ENCODE results near the gene XRN1. TPM values are rescaled to one million over a fixed set of nuclear protein-coding genes. Genes with fewer than 3 reads are reported as not detected.
A peak's percentile ranks its signal among the peaks of the same experiment; 100 is the strongest.

XRN1 gene
- total and polyA plus RNA-seq, 5 donors from 2014 or later = 53.5 to 121 (median 81.3) TPM

DNA sequence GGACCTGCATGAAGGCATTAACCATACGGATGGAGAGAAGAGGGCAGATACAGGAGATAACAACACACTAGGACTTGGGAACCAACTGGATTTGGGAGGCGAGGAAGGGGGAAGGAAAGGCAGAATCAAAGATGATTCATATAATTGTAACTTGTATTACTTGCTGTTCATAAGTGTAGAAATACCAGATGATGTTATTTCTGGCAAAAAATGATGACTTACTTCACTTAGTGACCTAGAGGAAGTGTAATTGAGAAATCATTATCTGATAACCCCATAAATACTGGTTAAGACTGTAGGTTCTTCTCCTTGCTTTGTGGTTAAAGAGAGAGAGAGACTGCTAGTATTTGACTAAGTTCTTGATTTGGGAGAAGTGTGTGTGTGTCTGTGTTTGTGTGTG, 172.0 kb downstream of the XRN1 start:
- Histone ChIP-seq H3K27ac (ENCODE audit: insufficient read depth, low read length, poor library complexity, severe bottlenecking) (no peak overlapping the region), H3K27me3 (ENCODE audit: control insufficient read depth, insufficient read depth, low read length) (no peaks in the 10 kb centered on the region), H3K4me3 (ENCODE audit: low read depth, low read length) (no peak overlapping the region), H3K4me1 (ENCODE audit: control insufficient read depth, insufficient read depth, low read length, poor library complexity, severe bottlenecking) (peaks cover under 1% of the 10 kb centered on the region), H3K9me3 (ENCODE audit: control insufficient read depth in 2 of 2, low read length in 2 of 2) (no peaks in the 10 kb centered on the region), H3K36me3 (ENCODE audit: control insufficient read depth, insufficient read depth, low read length) (no peaks in the 10 kb centered on the region)
- Mint-ChIP-seq H3K4me1 (peaks cover 2 to 7% (median 6%) of the 10 kb centered on the region in 4 donors), H3K27me3 (peaks cover 8% of the 10 kb centered on the region), H3K4me3 (no peak overlapping the region), H3K27ac (peak overlapping the region in 1 of 3 donors; percentile 0), H3K36me3 (no peaks in the 10 kb centered on the region), H3K9me3 (peaks cover 0 to 1% (median 0%) of the 10 kb centered on the region in 7 donors)
- DNase-seq = no peak
- ATAC-seq (ENCODE audit: low read depth in 2 of 2) = no peak

DNA sequence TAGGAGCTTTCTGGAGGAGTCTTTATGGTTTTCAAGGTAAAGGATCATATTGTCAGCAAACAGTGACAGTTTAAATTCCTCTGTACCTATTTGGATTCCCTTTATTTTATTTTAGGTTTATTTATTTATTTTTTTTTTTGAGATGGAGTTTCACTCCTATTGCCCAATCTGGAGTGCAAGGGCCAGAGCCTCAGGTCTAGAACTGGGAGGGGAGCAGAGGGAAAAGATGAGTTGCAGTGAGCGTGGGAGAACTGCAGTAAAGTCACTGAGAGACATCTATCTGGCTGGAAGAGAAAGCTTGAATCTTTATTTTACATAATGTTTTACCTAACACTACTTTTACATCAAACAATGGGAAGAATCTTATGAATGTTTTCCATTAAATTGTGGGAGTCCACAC, 172.9 kb downstream of the XRN1 start:
- Histone ChIP-seq H3K4me3 (ENCODE audit: low read depth, low read length) (no peak overlapping the region), H3K4me1 (ENCODE audit: control insufficient read depth, insufficient read depth, low read length, poor library complexity, severe bottlenecking) (peaks cover 10% of the 10 kb centered on the region), H3K27me3 (ENCODE audit: control insufficient read depth, insufficient read depth, low read length) (no peaks in the 10 kb centered on the region), H3K9me3 (ENCODE audit: control insufficient read depth in 2 of 2, low read length in 2 of 2) (no peaks in the 10 kb centered on the region), H3K27ac (ENCODE audit: insufficient read depth, low read length, poor library complexity, severe bottlenecking) (no peak overlapping the region), H3K36me3 (ENCODE audit: control insufficient read depth, insufficient read depth, low read length) (no peaks in the 10 kb centered on the region)
- DNase-seq = no peak
- H3K27ac Mint-ChIP-seq = no peak overlapping the region
- H3K4me1 Mint-ChIP-seq = peaks cover 10 to 16% (median 11%) of the 10 kb centered on the region in 4 donors
- no peaks in the 10 kb centered on the region for H3K36me3 Mint-ChIP-seq
- no peak for ATAC-seq (ENCODE audit: low read depth in 2 of 2)
- H3K9me3 Mint-ChIP-seq = no peaks in the 10 kb centered on the region
- no peak overlapping the region for H3K4me3 Mint-ChIP-seq
- peaks cover 11% of the 10 kb centered on the region for H3K27me3 Mint-ChIP-seq

DNA sequence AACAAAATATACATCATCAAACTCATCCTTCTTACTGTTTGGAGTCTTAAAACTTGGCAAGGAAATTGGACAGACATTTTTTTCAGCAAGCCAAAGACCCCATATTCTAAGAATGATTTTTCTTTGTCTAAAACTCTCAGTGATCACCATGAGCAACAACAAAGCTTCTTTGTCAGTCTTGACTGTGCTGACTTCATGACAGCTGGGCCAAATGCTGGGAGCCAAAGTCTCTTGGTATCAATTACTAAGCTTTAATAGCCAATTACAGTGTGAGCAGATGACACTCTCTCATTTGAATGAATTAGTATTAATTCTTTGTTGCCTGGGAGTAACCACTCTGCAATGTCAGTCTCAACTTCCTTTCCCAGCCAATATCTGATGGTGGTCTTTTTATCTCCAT, 174.3 kb downstream of the XRN1 start:
- Mint-ChIP-seq H3K27me3 (peaks cover 9% of the 10 kb centered on the region), H3K36me3 (no peaks in the 10 kb centered on the region), H3K9me3 (no peaks in the 10 kb centered on the region), H3K27ac (no peak overlapping the region), H3K4me1 (peaks cover 8 to 22% (median 13%) of the 10 kb centered on the region in 4 donors), H3K4me3 (no peak overlapping the region)
- no peak for DNase-seq
- no peak for ATAC-seq (ENCODE audit: low read depth in 2 of 2)
- H3K9me3 ChIP-seq (ENCODE audit: control insufficient read depth in 2 of 2, low read length in 2 of 2) = no peaks in the 10 kb centered on the region
- H3K4me3 ChIP-seq (ENCODE audit: low read depth, low read length) = no peak overlapping the region
- H3K36me3 ChIP-seq (ENCODE audit: control insufficient read depth, insufficient read depth, low read length) = no peaks in the 10 kb centered on the region
- H3K4me1 ChIP-seq (ENCODE audit: control insufficient read depth, insufficient read depth, low read length, poor library complexity, severe bottlenecking) = peaks cover 17% of the 10 kb centered on the region
- no peaks in the 10 kb centered on the region for H3K27me3 ChIP-seq (ENCODE audit: control insufficient read depth, insufficient read depth, low read length)
- no peak overlapping the region for H3K27ac ChIP-seq (ENCODE audit: insufficient read depth, low read length, poor library complexity, severe bottlenecking)

DNA sequence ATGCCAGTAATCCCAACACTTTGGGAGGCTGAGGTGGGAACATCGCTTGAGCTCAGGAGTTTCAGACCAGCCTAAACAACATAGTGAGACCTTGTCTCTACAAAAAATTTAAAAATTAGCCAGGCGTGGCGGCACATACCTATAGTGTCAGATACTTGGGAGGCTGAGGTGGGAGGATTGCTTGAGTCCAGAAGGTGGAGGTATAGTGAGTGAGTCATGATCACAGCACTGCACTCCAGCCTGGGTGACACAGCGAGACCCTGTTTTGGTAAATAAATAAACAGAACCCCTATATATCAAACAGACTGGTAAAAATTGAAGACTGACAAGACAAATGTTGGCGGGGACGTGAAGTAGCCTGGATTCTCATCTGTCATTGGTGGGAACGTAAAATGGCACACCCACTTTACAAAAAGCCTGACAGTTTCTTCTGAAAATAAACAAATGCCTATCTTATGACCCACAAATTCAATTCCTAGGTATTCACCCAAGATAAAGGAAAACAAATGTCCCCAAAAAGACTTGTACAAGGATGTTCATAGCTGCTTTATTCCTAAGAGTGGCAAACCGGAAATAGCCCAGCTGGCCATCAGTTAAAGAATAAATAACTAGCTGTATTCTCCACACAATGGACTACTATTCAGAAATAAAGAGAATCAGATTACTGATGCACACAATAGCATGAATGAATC, 175.5 kb downstream of the XRN1 start:
- H3K4me3 ChIP-seq (ENCODE audit: low read depth, low read length) = no peak overlapping the region
- no peak for ATAC-seq (ENCODE audit: low read depth in 2 of 2)

DNA sequence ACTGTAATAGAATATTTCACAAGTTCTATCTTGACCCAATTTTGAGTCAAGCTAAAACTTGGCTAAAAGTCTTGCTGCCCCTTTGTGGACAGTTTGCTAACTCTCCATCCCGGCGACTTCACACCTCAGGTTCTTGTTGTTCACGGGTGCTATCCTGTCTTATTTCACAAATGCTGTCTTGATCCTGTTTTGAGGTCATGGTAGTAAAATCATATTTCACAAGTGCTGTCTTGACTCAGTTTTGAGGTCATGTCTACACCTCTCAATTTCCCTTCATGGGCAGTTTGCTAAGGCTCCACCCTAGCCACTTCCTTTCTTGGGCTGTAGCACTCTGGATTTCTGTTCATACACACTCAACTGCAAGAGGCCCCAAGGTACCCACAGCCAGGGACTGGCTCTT, 177.4 kb downstream of the XRN1 start:
- ATAC-seq (ENCODE audit: low read depth in 2 of 2) = peak; percentile 61 to 77
- Mint-ChIP-seq H3K27me3 (peaks cover 9% of the 10 kb centered on the region), H3K4me3 (peak overlapping the region in 3 of 4 donors; percentile 43 to 88 (median 67)), H3K9me3 (no peaks in the 10 kb centered on the region), H3K36me3 (no peaks in the 10 kb centered on the region), H3K27ac (peak overlapping the region in 1 of 3 donors; percentile 28), H3K4me1 (peaks cover 5 to 16% (median 10%) of the 10 kb centered on the region in 4 donors)
- Histone ChIP-seq H3K9me3 (ENCODE audit: control insufficient read depth in 2 of 2, low read length in 2 of 2) (no peaks in the 10 kb centered on the region), H3K4me3 (ENCODE audit: low read depth, low read length) (peak overlapping the region; percentile 2), H3K27ac (ENCODE audit: insufficient read depth, low read length, poor library complexity, severe bottlenecking) (no peak overlapping the region), H3K4me1 (ENCODE audit: control insufficient read depth, insufficient read depth, low read length, poor library complexity, severe bottlenecking) (peaks cover 17% of the 10 kb centered on the region), H3K27me3 (ENCODE audit: control insufficient read depth, insufficient read depth, low read length) (no peaks in the 10 kb centered on the region), H3K36me3 (ENCODE audit: control insufficient read depth, insufficient read depth, low read length) (no peaks in the 10 kb centered on the region)
- peak in 1 of 3 donors; percentile 87 for DNase-seq

More for the DNA sequence above, 175.5 kb downstream of the XRN1 start:
- Mint-ChIP-seq H3K27ac (no peak overlapping the region), H3K4me1 (peaks cover 8 to 22% (median 13%) of the 10 kb centered on the region in 4 donors), H3K4me3 (no peak overlapping the region), H3K9me3 (no peaks in the 10 kb centered on the region), H3K36me3 (no peaks in the 10 kb centered on the region), H3K27me3 (peaks cover 9% of the 10 kb centered on the region)
- Histone ChIP-seq H3K36me3 (ENCODE audit: control insufficient read depth, insufficient read depth, low read length) (no peaks in the 10 kb centered on the region), H3K4me1 (ENCODE audit: control insufficient read depth, insufficient read depth, low read length, poor library complexity, severe bottlenecking) (peaks cover 17% of the 10 kb centered on the region), H3K27ac (ENCODE audit: insufficient read depth, low read length, poor library complexity, severe bottlenecking) (no peak overlapping the region), H3K27me3 (ENCODE audit: control insufficient read depth, insufficient read depth, low read length) (no peaks in the 10 kb centered on the region), H3K9me3 (ENCODE audit: control insufficient read depth in 2 of 2, low read length in 2 of 2) (no peaks in the 10 kb centered on the region)
- DNase-seq = no peak

DNA sequence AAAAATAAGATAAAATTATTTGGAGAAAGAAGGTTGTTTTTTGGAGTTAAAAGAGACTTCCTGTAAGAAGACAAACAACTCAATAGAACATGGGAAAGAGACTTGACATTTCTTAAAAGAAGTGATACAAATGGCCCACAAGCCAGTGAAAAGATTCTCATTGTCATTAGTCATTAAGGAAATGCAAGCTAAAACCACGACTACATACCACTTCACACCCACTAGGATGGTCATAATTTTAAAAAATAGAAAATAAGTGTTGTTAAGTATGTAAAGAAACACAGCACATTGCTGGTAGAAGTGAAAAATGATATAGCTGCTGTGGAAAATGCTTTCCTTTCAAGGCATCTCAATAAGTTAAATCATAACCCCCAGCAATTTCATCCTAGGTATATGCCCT, 178.1 kb downstream of the XRN1 start:
- ATAC-seq (ENCODE audit: low read depth in 2 of 2) = no peak
- Mint-ChIP-seq H3K36me3 (no peaks in the 10 kb centered on the region), H3K4me3 (peak overlapping the region in 1 of 4 donors; percentile 43), H3K9me3 (no peaks in the 10 kb centered on the region), H3K27ac (no peak overlapping the region), H3K4me1 (peaks cover 5 to 15% (median 10%) of the 10 kb centered on the region in 4 donors), H3K27me3 (peaks cover 9% of the 10 kb centered on the region)
- peak in 1 of 3 donors; percentile 24 for DNase-seq
- Histone ChIP-seq H3K9me3 (ENCODE audit: control insufficient read depth in 2 of 2, low read length in 2 of 2) (no peaks in the 10 kb centered on the region), H3K27ac (ENCODE audit: insufficient read depth, low read length, poor library complexity, severe bottlenecking) (peak overlapping the region; percentile 20), H3K27me3 (ENCODE audit: control insufficient read depth, insufficient read depth, low read length) (no peaks in the 10 kb centered on the region), H3K4me3 (ENCODE audit: low read depth, low read length) (no peak overlapping the region), H3K4me1 (ENCODE audit: control insufficient read depth, insufficient read depth, low read length, poor library complexity, severe bottlenecking) (peaks cover 17% of the 10 kb centered on the region), H3K36me3 (ENCODE audit: control insufficient read depth, insufficient read depth, low read length) (no peaks in the 10 kb centered on the region)

DNA sequence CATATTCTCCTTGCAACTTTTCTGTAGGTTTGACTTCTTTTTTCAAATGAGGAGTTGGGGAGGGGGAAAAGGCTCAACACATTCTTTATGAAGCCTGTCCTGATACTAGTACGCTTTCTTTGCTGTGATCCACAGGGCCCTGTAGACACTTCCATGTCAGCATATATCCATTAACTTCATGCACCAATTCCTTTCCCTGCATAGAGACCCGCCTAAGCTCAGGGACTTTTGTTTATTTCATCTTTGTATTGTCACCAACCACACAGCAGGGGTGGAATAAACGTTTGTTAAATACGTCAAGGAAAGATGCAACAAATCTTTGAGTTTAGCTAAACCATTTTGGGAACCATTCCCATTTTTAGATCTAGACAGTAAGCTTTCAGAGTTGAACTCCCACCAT, 179.4 kb downstream of the XRN1 start:
- Histone ChIP-seq H3K4me3 (ENCODE audit: low read depth, low read length) (no peak overlapping the region), H3K4me1 (ENCODE audit: control insufficient read depth, insufficient read depth, low read length, poor library complexity, severe bottlenecking) (peaks cover 17% of the 10 kb centered on the region), H3K9me3 (ENCODE audit: control insufficient read depth in 2 of 2, low read length in 2 of 2) (no peaks in the 10 kb centered on the region), H3K27me3 (ENCODE audit: control insufficient read depth, insufficient read depth, low read length) (no peaks in the 10 kb centered on the region), H3K36me3 (ENCODE audit: control insufficient read depth, insufficient read depth, low read length) (no peaks in the 10 kb centered on the region), H3K27ac (ENCODE audit: insufficient read depth, low read length, poor library complexity, severe bottlenecking) (no peak overlapping the region)
- Mint-ChIP-seq H3K27me3 (peaks cover 9% of the 10 kb centered on the region), H3K36me3 (no peaks in the 10 kb centered on the region), H3K9me3 (peaks cover 0 to under 1% (median 0%) of the 10 kb centered on the region in 7 donors), H3K4me1 (peaks cover 5 to 15% (median 10%) of the 10 kb centered on the region in 4 donors), H3K4me3 (no peak overlapping the region), H3K27ac (no peak overlapping the region)
- no peak for DNase-seq
- ATAC-seq (ENCODE audit: low read depth in 2 of 2) = no peak

DNA sequence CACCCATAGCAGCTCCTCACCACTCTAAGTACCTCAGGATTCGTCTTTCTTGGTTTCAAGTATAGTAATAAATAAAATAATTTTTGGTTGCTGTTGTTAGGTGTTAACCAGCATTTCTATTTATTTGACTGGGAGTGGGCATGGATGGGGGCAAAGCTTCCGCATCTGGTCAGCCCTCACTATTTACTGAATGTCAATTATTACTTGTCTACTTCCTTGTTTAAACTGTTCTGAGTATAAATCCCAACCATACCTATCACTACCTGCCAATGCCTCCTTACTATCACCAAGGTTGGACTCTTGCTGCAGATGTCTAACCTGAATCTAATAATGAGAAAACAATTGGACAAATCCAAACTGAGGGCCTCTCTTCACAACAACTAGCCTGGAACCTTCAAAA, 180.6 kb downstream of the XRN1 start:
- Histone ChIP-seq H3K4me3 (ENCODE audit: low read depth, low read length) (no peak overlapping the region), H3K9me3 (ENCODE audit: control insufficient read depth in 2 of 2, low read length in 2 of 2) (no peaks in the 10 kb centered on the region), H3K27me3 (ENCODE audit: control insufficient read depth, insufficient read depth, low read length) (no peaks in the 10 kb centered on the region), H3K27ac (ENCODE audit: insufficient read depth, low read length, poor library complexity, severe bottlenecking) (no peak overlapping the region), H3K36me3 (ENCODE audit: control insufficient read depth, insufficient read depth, low read length) (no peaks in the 10 kb centered on the region), H3K4me1 (ENCODE audit: control insufficient read depth, insufficient read depth, low read length, poor library complexity, severe bottlenecking) (peaks cover 17% of the 10 kb centered on the region)
- Mint-ChIP-seq H3K4me3 (no peak overlapping the region), H3K27me3 (peaks cover 5% of the 10 kb centered on the region), H3K4me1 (peaks cover 5 to 15% (median 10%) of the 10 kb centered on the region in 4 donors), H3K36me3 (no peaks in the 10 kb centered on the region), H3K27ac (no peak overlapping the region), H3K9me3 (peaks cover 0 to 2% (median 0%) of the 10 kb centered on the region in 7 donors)
- no peak for DNase-seq
- no peak for ATAC-seq (ENCODE audit: low read depth in 2 of 2)
